Measurements from ENCODE around the gene LIM2. TPM values are rescaled to one million over a fixed set of nuclear protein-coding genes. Genes with fewer than 3 reads are reported as not detected.

LIM2 gene
- total RNA-seq, 1 donor from 2014 or later = 0.26 TPM

GRCh38 chr19:51357952-51358351, 29.8 kb downstream of the LIM2 start:
- no peak overlapping the region for H3K4me3 Mint-ChIP-seq
- Histone ChIP-seq H3K79me2 (ENCODE audit: low read depth) (no peaks in the 10 kb centered on the region), H3K9me3 (ENCODE audit: low read depth) (no peaks in the 10 kb centered on the region), H3F3A (ENCODE audit: low read depth) (peaks cover 13% of the 10 kb centered on the region), H3K27ac (no peak overlapping the region), H3K4me3 (no peak overlapping the region), H3K27me3 (no peaks in the 10 kb centered on the region), H3K4me1 (peaks cover 13% of the 10 kb centered on the region), H2AFZ (replicated peaks) (no peak overlapping the region), H3K36me3 (no peaks in the 10 kb centered on the region), H3K9ac (no peak overlapping the region), H3K4me2 (no peak overlapping the region), H4K20me1 (ENCODE audit: low read depth) (no peaks in the 10 kb centered on the region)
- no peaks in the 10 kb centered on the region for H3K9me3 Mint-ChIP-seq
- DNase-seq (ENCODE audit: low spot score) = no peak
- TF ChIP-seq EZH2 (IDR thresholded peaks at IDR 0.05) = no peak
- TF ChIP-seq, protein P1, sequence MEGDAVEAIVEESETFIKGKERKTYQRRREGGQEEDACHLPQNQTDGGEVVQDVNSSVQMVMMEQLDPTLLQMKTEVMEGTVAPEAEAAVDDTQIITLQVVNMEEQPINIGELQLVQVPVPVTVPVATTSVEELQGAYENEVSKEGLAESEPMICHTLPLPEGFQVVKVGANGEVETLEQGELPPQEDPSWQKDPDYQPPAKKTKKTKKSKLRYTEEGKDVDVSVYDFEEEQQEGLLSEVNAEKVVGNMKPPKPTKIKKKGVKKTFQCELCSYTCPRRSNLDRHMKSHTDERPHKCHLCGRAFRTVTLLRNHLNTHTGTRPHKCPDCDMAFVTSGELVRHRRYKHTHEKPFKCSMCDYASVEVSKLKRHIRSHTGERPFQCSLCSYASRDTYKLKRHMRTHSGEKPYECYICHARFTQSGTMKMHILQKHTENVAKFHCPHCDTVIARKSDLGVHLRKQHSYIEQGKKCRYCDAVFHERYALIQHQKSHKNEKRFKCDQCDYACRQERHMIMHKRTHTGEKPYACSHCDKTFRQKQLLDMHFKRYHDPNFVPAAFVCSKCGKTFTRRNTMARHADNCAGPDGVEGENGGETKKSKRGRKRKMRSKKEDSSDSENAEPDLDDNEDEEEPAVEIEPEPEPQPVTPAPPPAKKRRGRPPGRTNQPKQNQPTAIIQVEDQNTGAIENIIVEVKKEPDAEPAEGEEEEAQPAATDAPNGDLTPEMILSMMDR (IDR thresholded peaks at IDR 0.05) = no peak
- no peak for TF ChIP-seq EZH2phosphoT487 (IDR thresholded peaks at IDR 0.05)
- H3K27me3 Mint-ChIP-seq (ENCODE audit: insufficient read depth, low read depth) = peaks cover 4% of the 10 kb centered on the region
- H3K4me1 Mint-ChIP-seq = peaks cover 27% of the 10 kb centered on the region
- no peak overlapping the region for H3K27ac Mint-ChIP-seq
- no peaks in the 10 kb centered on the region for H3K36me3 Mint-ChIP-seq

DNA sequence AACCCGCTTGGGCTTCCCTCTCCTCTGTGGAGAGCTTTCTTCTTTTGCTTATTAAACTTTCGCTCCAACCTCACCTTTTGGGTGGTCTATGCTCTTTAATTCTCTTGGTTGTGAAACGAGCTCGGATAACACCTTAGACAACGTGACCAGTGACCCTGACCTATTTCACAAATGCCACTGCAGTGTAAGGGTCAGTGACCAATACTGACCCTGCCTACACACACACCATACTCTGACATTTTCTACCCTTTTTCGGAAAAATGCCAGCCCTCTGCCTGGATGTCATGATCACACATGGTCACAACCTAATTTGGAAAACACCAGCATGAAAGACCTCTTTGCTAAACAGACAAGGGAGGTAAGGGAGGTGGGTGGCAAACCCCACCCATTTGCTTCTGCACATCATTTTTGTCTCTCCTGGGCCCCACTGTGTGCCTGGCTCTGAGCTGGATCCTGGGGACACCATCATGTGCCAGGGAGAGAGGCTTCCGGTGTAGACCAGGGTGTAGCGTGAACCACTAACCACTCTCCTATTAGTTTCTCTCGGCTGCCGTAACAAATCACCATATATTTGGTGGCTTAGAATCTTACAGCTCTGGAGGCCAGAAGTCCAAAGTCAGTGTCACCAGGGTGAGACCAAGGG, 31.5 kb downstream of the LIM2 start:
- DNase-seq (ENCODE audit: low spot score) = no peak
- Mint-ChIP-seq H3K4me1 (peaks cover 25% of the 10 kb centered on the region), H3K9me3 (no peaks in the 10 kb centered on the region), H3K27ac (peak overlapping the region; percentile 27), H3K36me3 (peaks cover 3% of the 10 kb centered on the region), H3K27me3 (ENCODE audit: insufficient read depth, low read depth) (peaks cover 6% of the 10 kb centered on the region), H3K4me3 (no peak overlapping the region)
- no peak overlapping the region for H3K4me2 ChIP-seq
- H3K27me3 ChIP-seq = no peaks in the 10 kb centered on the region
- H3F3A ChIP-seq (ENCODE audit: low read depth) = peaks cover 13% of the 10 kb centered on the region
- H3K9ac ChIP-seq = no peak overlapping the region
- H3K9me3 ChIP-seq (ENCODE audit: low read depth) = no peaks in the 10 kb centered on the region
- H3K36me3 ChIP-seq = no peaks in the 10 kb centered on the region
- H3K4me3 ChIP-seq = no peak overlapping the region
- peaks cover 13% of the 10 kb centered on the region for H3K4me1 ChIP-seq
- TF ChIP-seq EZH2phosphoT487 (IDR thresholded peaks at IDR 0.05) (no peak), EZH2 (IDR thresholded peaks at IDR 0.05) (no peak)
- TF ChIP-seq, protein P1 (IDR thresholded peaks at IDR 0.05) = no peak
- H3K27ac ChIP-seq = no peak overlapping the region
- H4K20me1 ChIP-seq (ENCODE audit: low read depth) = no peaks in the 10 kb centered on the region
- H2AFZ ChIP-seq (replicated peaks) = no peak overlapping the region
- no peaks in the 10 kb centered on the region for H3K79me2 ChIP-seq (ENCODE audit: low read depth)

- Mint-ChIP-seq H3K36me3 (peaks cover 5% of the 10 kb centered on the region), H3K27ac (peak overlapping the region; percentile 84), H3K27me3 (ENCODE audit: insufficient read depth, low read depth) (peaks cover 6% of the 10 kb centered on the region), H3K4me1 (peaks cover 25% of the 10 kb centered on the region), H3K9me3 (no peaks in the 10 kb centered on the region), H3K4me3 (peak overlapping the region; percentile 80)
- H2AFZ ChIP-seq (replicated peaks) = peak overlapping the region; percentile 12
- H3K4me2 ChIP-seq = peak overlapping the region; percentile 77
- no peaks in the 10 kb centered on the region for H3K36me3 ChIP-seq
- H3K4me3 ChIP-seq = peak overlapping the region; percentile 29
- no peak overlapping the region for H3K9ac ChIP-seq
- no peaks in the 10 kb centered on the region for H4K20me1 ChIP-seq (ENCODE audit: low read depth)
- peak overlapping the region; percentile 78 for H3K27ac ChIP-seq
- peaks cover 13% of the 10 kb centered on the region for H3F3A ChIP-seq (ENCODE audit: low read depth)
- H3K79me2 ChIP-seq (ENCODE audit: low read depth) = no peaks in the 10 kb centered on the region
- peak; percentile 94 for DNase-seq (ENCODE audit: low spot score)
- peaks cover 13% of the 10 kb centered on the region for H3K4me1 ChIP-seq
- TF ChIP-seq EZH2 (IDR thresholded peaks at IDR 0.05) (no peak), EZH2phosphoT487 (IDR thresholded peaks at IDR 0.05) (no peak)
- TF ChIP-seq, protein P1 (IDR thresholded peaks at IDR 0.05) = no peak
- H3K27me3 ChIP-seq = no peaks in the 10 kb centered on the region
- no peaks in the 10 kb centered on the region for H3K9me3 ChIP-seq (ENCODE audit: low read depth)
Measured at GRCh38 chr19:51354742-51355148, 33.0 kb downstream of the LIM2 start.
